Measurements from ENCODE around the gene LRRC26. TPM values are rescaled to one million over a fixed set of nuclear protein-coding genes. Genes with fewer than 3 reads are reported as not detected.

Gene LRRC26, protein sequence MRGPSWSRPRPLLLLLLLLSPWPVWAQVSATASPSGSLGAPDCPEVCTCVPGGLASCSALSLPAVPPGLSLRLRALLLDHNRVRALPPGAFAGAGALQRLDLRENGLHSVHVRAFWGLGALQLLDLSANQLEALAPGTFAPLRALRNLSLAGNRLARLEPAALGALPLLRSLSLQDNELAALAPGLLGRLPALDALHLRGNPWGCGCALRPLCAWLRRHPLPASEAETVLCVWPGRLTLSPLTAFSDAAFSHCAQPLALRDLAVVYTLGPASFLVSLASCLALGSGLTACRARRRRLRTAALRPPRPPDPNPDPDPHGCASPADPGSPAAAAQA
- not detected for total RNA-seq

DNA sequence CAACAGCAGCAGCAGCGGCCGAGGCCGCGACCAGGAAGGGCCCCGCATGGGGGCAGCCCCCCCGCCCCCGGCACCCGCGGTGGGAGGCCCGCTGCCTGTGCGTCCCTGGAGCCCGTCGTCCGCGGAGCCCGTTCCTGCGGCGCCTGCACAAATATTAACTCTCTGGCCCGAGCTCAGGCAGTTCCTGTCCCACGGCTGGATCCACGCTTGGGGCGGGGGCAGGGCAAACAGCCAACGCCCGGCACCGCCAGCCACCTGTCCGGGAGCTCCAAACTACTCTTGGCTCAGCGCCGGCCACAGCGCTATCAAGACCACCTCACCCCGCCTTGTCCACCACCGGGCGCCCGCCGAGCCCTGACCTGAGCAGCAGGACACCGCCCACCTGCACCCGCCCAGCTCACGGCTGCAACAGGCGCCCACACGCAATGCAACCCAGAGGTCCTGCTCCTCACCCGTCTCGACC is at the start of gene LRRC26:
TSS of gene LRRC26 (minus strand) at position 156 of the 463 bp plus-strand sequence. CDS start at position 48, 108 bp downstream.
- ATAC-seq (replicated peaks): no peak
- Mint-ChIP-seq H3K27me3 (peaks cover 10% of the 10 kb centered on the region), H3K4me1 (no peaks in the 10 kb centered on the region), H3K36me3 (ENCODE audit: low read depth) (no peaks in the 10 kb centered on the region), H3K9me3 (no peaks in the 10 kb centered on the region), H3K4me3 (no peak within 1 kb of the TSS), H3K27ac (no peak within 1 kb of the TSS)

DNA sequence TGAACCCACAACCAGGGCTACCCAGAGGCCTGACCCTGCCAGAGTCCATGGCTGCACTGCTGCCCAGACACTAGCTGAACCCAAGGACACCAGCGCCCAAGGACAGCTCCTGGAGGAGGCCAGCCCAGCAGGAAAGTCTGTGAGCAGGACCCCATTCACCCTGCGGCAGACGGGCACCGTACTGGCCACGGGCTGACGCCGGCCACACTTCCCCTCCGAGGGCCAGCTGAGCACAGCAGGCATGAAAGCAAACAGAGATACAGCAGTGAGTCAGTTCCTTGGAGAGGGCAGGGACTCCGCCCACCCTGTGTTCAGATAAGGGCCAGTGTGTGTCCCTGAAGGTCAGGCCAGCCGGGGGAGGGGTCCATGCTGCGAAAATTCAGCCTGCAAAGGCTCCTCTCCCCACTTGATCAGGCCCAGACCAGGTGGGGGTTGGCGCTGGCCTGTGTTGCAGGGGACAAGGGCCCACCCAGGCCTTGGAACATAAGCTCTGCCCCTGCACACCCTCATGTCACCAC is 49.0 kb upstream of the LRRC26 start:
- Mint-ChIP-seq H3K4me3 (no peak overlapping the region), H3K27ac (no peak overlapping the region), H3K4me1 (no peaks in the 10 kb centered on the region), H3K36me3 (ENCODE audit: low read depth) (no peaks in the 10 kb centered on the region), H3K27me3 (no peaks in the 10 kb centered on the region), H3K9me3 (no peaks in the 10 kb centered on the region)
- ATAC-seq (replicated peaks): no peak

DNA sequence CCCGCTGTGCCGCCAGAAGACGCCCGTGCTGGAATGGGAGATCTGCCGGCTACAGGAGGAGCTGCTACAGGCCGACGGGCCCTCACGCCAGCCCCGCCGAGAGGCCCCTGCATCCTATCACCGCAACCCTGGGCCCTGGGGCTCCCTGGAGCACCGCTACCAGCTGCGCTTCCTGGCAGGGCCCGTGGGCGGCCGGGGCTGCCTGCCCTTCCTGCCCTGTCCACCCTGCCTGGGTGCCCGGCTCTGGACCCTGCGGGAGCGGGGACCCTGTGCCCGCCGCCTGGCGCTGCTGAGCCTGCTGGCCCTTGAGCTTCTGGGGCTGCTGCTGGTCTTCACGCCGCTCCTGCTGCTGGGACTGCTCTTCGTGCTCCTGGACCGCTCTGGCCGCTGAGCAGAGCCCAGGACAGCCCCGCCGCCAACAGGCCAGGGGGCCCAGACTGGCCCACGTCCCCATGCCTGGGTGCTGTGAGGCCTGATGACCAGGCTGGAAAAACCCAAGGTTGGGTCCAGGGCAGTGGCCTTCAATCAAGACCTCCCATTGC is 48.4 kb upstream of the LRRC26 start:
- no peaks in the 10 kb centered on the region for H3K4me1 Mint-ChIP-seq
- no peak overlapping the region for H3K4me3 Mint-ChIP-seq
- no peak overlapping the region for H3K27ac Mint-ChIP-seq
- H3K27me3 Mint-ChIP-seq: no peaks in the 10 kb centered on the region
- no peaks in the 10 kb centered on the region for H3K9me3 Mint-ChIP-seq
- H3K36me3 Mint-ChIP-seq (ENCODE audit: low read depth): no peaks in the 10 kb centered on the region
- no peak for ATAC-seq (replicated peaks)

DNA sequence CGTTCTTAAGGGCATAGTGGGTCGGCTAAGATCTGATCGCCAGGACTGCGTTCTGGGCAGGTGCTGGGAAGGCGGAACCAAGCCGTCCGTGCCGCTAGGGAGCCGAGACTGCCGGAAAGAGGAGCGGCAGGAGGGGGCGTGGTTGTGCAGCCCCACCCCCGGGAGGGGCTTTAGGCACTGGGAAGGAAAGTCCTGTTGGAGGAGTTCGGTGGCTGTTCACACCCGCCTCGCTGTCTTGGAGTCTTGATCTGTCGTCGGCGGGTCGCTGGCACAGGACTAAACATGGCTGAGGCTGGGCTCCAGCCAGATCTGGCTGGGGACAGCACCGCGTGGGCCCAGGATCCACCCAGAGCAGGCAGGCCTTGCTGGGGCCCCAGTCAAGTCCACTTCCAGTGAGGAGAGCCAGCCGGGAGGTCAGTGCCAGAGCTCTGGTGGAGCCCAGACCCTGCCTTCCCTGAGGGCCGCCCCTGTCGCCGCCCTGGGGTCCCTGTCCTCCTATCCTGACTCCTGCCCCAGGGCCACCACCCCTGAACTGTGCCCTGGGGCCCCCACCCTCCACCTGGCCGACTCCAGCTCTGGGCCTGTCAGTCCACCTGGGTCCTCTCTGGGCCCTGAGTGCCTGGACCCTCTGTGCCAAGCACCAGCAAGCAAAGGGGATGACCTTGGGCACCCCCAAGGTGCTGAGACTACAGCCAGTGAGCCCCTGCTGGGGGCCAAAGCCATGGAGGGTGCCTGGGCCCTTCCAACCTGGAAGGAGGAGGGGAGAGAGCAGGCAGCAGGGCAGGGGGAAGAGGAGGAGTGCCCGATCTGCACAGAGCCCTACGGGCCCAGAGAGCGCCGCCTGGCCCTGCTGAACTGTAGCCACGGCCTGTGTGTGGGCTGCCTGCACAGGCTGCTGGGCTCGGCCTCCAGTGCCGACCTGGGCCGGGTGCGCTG is 47.7 kb upstream of the LRRC26 start:
- H3K4me3 Mint-ChIP-seq: no peak overlapping the region
- H3K27ac Mint-ChIP-seq: no peak overlapping the region
- no peaks in the 10 kb centered on the region for H3K27me3 Mint-ChIP-seq
- ATAC-seq (replicated peaks): no peak
- no peaks in the 10 kb centered on the region for H3K36me3 Mint-ChIP-seq (ENCODE audit: low read depth)
- H3K4me1 Mint-ChIP-seq: no peaks in the 10 kb centered on the region
- no peaks in the 10 kb centered on the region for H3K9me3 Mint-ChIP-seq

DNA sequence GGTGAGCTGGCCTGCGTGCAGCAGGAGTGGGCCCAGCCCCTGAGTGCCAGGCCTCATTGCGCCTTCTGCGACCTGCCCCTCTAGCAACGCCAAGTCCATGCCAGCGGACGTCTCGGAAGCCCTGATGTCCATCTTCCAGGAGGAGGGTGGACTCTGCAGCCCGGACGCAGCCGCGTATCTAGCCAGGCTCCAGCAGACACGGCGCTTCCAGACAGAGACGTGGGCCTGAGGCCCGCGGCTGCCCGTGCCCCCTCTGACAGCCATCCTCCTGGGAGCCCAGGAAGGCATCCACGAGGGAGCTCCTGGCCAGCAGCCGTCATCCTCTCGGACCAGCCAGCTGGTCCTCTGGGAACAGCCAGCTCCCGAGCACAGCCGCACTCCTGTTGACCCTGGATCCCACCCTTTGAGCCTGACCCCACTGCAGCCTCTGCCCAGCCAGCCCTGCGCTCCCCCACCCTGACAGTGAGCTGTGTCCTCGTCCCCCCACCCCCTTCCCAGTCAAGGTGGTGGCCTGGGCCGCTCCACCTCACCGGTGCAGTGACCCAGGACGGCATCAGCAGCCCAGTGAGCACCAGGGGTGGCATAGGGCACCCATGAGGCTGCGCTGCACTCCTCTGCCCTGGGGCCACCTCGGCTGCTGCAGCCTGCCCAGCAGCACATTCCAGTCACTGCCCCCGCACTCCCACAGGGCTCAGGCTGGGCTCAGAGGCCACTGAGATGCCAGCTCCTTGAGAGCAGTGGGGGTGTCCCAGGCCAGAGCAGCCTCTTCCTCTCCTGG is 46.5 kb upstream of the LRRC26 start:
- Mint-ChIP-seq H3K27me3 (no peaks in the 10 kb centered on the region), H3K36me3 (ENCODE audit: low read depth) (no peaks in the 10 kb centered on the region), H3K9me3 (no peaks in the 10 kb centered on the region), H3K4me1 (no peaks in the 10 kb centered on the region), H3K27ac (no peak overlapping the region), H3K4me3 (no peak overlapping the region)
- ATAC-seq (replicated peaks): no peak

DNA sequence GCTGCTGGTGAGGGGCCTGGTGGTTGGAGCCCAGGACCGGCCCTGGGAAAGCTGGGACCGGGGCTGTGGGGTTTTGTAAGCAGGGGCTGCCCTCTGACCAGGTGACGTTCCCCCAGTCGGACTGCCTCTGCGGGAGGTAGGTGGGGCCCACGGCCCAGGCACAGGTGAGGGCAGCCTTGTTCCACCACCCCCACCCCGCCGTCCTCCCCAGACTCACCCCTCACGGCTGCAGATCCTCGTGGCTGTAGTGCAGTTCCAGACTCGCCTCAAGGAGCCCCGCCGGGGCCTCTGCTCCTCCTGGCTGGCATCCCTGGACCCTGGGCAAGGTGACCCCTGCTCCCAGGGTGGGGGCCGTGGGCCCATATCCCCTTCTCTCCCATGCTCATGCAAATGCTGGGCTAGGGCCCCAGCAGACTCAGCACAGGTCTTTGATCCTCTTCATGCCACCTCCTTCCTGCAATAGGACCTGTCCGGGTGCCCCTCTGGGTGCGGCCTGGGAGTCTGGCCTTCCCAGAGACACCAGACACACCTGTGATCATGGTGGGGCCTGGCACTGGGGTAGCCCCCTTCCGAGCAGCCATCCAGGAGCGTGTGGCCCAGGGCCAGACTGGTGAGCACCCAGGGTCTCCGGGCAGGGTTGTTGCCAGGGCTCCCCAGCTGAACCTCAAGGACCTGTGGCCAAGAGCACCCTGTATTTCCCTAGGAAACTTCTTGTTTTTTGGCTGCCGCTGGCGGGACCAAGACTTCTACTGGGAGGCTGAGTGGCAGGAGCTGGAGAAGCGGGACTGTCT is 45.5 kb upstream of the LRRC26 start:
- H3K9me3 Mint-ChIP-seq: no peaks in the 10 kb centered on the region
- no peak for ATAC-seq (replicated peaks)
- H3K4me1 Mint-ChIP-seq: no peaks in the 10 kb centered on the region
- no peaks in the 10 kb centered on the region for H3K36me3 Mint-ChIP-seq (ENCODE audit: low read depth)
- no peaks in the 10 kb centered on the region for H3K27me3 Mint-ChIP-seq
- H3K4me3 Mint-ChIP-seq: no peak overlapping the region
- H3K27ac Mint-ChIP-seq: no peak overlapping the region

DNA sequence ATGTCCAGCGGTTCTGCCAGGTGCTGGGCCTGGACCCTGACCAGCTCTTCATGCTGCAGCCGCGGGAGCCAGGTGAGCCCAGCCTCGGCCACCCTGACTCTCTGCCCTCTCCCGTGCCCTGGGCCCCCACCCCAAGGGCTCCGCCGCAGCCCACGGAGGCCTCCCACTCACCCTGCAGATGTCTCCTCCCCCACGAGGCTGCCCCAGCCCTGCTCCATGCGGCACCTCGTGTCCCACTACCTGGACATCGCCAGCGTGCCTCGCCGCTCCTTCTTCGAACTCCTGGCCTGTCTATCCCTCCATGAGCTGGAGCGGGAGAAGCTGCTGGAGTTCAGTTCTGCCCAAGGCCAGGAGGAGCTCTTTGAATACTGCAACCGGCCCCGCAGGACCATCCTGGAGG is 44.8 kb upstream of the LRRC26 start:
- H3K36me3 Mint-ChIP-seq (ENCODE audit: low read depth): no peaks in the 10 kb centered on the region
- no peak overlapping the region for H3K27ac Mint-ChIP-seq
- no peaks in the 10 kb centered on the region for H3K4me1 Mint-ChIP-seq
- no peak overlapping the region for H3K4me3 Mint-ChIP-seq
- no peaks in the 10 kb centered on the region for H3K9me3 Mint-ChIP-seq
- ATAC-seq (replicated peaks): no peak
- no peaks in the 10 kb centered on the region for H3K27me3 Mint-ChIP-seq

DNA sequence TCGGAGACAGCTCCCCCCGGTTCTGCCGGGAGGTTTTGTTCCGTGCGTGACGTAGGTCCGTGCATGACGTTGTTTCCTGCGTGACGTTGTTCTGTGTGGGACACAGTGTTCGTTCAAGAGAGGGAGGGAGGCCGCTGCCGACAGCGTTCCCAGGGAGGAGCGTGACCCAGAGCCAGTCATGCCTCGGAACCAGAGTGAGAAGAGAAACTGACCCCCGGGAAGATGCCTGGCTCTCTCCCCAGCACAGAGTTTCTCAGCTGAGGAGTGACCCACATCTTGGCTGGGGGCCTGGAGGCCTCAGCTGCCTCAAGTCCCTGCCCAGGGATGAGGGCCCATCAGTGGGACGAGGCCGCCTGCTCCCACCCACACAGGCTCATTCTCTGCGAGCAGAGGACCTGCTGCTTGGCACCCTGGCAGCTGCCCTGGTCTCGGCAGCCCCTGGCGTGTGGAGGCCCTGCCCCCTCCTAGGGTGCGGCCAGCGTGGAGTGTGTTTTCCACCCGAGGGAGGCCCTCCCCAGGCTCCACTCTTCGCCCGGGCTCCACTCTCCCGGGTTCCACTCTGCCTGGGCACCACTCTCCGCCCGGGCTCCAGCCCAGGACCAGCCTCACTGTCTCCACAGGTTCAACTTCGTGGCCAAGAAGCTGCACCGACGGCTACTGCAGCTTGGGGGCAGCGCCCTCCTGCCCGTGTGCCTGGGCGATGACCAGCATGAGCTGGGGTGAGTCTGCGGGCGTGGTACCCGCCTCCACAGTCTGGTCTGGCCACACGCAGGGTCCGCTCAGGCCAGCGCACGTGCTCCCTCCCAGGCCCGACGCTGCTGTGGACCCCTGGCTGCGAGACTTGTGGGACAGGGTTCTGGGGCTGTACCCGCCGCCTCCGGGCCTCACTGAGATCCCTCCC is 43.6 kb upstream of the LRRC26 start:
- H3K4me1 Mint-ChIP-seq: no peaks in the 10 kb centered on the region
- no peak overlapping the region for H3K4me3 Mint-ChIP-seq
- H3K27ac Mint-ChIP-seq: no peak overlapping the region

DNA sequence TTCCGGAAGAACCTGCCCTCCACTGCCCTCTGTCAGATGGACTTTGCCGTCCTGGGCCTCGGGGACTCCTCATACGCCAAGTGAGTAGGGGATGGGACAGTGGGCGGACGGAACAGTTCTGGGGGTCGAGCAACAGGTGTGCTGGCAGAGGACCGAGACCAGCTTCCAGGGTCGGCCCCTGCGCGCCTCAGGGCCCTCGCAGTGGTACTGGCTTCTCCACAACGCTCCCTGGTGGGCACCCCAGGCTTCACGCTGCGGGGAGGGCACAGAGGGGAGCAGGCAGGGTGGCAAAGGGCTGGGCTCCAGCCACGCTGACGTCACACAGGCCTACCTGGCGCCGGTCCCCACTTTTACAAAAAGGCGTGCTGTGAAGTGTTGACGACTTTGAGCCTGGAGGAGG is 42.7 kb upstream of the LRRC26 start:
- Mint-ChIP-seq H3K4me3 (no peak overlapping the region), H3K9me3 (no peaks in the 10 kb centered on the region), H3K27me3 (no peaks in the 10 kb centered on the region), H3K27ac (no peak overlapping the region), H3K36me3 (ENCODE audit: low read depth) (peaks cover 18% of the 10 kb centered on the region), H3K4me1 (peaks cover 2% of the 10 kb centered on the region)
- ATAC-seq (replicated peaks): no peak

More for the DNA sequence above, 43.6 kb upstream of the LRRC26 start:
- no peak for ATAC-seq (replicated peaks)
- H3K36me3 Mint-ChIP-seq (ENCODE audit: low read depth): peaks cover 11% of the 10 kb centered on the region
- H3K9me3 Mint-ChIP-seq: no peaks in the 10 kb centered on the region
- H3K27me3 Mint-ChIP-seq: no peaks in the 10 kb centered on the region

DNA sequence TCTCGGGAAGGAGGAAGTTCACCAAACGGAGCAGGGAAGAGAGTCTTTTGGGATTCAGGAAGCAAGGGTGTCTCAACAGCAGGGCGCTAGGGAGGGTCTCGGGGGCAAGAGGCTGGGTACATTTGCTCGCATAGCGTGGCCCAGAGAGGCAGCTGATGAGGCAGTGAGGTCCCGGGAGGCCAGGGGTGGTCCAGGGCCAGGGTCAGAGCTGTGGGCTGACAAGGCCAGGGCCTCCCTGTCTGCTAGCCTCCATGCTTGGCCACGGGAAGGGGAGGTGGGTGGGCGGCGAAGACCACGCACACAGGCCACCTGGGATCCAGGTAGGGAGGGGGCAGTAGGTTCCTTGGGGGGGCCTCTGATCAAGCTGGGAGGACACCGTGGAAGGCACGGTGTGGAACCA is 41.7 kb upstream of the LRRC26 start:
- Mint-ChIP-seq H3K27ac (peak overlapping the region; percentile 60), H3K9me3 (no peaks in the 10 kb centered on the region), H3K36me3 (ENCODE audit: low read depth) (peaks cover 28% of the 10 kb centered on the region), H3K4me1 (peaks cover 12% of the 10 kb centered on the region), H3K27me3 (no peaks in the 10 kb centered on the region), H3K4me3 (no peak overlapping the region)
- no peak for ATAC-seq (replicated peaks)

DNA sequence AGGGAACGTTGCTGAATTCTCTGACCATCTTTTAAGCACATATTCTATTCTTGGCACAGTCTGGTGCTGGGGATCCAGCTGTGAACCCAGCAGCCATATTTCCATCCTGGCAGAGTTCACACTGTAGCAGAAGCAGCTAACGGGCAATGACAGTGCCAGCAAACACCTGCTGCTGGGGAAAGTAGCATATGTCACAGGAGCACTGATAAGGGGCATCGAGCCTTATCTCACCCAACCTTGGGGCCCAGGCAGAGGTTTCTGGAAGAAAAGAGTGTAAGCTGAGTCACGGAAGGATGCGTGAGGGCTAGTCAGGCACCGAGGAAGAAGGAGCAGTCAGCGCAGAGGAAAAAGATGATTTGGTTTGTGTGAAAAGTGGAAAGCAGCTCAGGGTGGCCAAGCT is 36.8 kb upstream of the LRRC26 start:
- H3K27ac Mint-ChIP-seq: peak overlapping the region; percentile 88
- peaks cover 31% of the 10 kb centered on the region for H3K36me3 Mint-ChIP-seq (ENCODE audit: low read depth)
- peak overlapping the region; percentile 90 for H3K4me3 Mint-ChIP-seq
- ATAC-seq (replicated peaks): no peak
- H3K9me3 Mint-ChIP-seq: no peaks in the 10 kb centered on the region
- peaks cover 15% of the 10 kb centered on the region for H3K4me1 Mint-ChIP-seq
- no peaks in the 10 kb centered on the region for H3K27me3 Mint-ChIP-seq

DNA sequence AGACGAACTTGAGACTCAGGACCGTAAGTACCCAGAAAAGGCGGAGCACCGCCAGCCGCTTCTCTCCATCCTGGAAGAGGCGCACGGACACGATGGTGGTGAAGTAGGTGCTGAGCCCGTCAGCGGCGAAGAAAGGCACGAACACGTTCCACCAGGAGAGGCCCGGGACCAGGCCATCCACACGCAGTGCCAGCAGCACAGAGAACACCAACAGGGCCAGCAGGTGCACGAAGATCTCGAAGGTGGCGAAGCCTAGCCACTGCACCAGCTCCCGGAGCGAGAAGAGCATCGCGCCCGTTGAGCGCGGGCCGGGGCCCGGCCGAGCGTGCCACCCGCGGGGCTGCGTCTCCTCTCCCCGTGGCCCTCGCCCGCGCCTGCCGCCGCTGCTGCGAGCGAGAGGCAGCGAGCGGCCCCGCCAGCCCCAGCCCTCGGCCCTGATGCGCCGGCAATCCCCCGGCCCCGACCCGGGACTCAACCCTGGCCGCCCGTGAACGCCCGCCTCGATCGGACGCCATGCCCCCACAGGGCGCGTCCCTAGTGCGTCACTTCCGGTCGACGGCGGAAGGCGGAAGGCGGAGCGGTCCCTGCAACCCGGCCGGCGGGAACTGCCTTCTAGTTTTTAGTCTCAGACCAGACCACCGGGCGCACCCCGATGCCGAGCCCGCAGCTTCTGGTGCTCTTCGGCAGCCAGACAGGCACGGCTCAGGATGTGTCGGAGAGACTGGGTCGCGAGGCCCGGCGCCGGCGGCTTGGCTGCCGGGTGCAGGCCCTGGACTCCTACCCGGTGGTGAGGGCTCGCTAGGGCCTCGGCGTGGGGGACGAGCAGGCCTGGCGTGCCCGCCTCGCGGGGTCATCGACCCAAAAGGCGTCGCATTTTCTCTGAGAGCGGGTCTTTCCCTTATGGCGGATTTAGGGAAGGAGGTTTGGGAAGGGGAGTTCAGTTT is 35.5 kb upstream of the LRRC26 start, which contains the start of the genes NDOR1 and TMEM203:
TSS of gene NDOR1 (plus strand) at position 575 of the 944 bp plus-strand sequence. CDS start at position 653, 78 bp downstream.
TSS of gene TMEM203 (minus strand) at position 523 of the 944 bp plus-strand sequence. CDS start at position 289, 234 bp downstream.
- no peaks in the 10 kb centered on the region for H3K27me3 Mint-ChIP-seq
- peaks cover 31% of the 10 kb centered on the region for H3K36me3 Mint-ChIP-seq (ENCODE audit: low read depth)
- peak; percentile 61 for ATAC-seq (replicated peaks)
- peak within 1 kb of the TSS; percentile 90 for H3K4me3 Mint-ChIP-seq
- H3K9me3 Mint-ChIP-seq: no peaks in the 10 kb centered on the region
- peaks cover 15% of the 10 kb centered on the region for H3K4me1 Mint-ChIP-seq
- peak within 1 kb of the TSS; percentile 88 for H3K27ac Mint-ChIP-seq
